GM12878 (cell line): ENCODE data around the gene DDX5. TPM values are rescaled to one million over a fixed set of nuclear protein-coding genes. Genes with fewer than 3 reads are reported as not detected.

Experiments
- ATAC-seq: fragments of 200-7000 bp; cut with Tn5 transposase; 3 replicates; pipeline ENCODE4 v1.9.1; 2020; ENCODE audit warnings: mild to moderate bottlenecking, moderate library complexity
- BruUV-seq: library from RNA; stranded (reverse); fragments of 400-500 nt; replicated peaks from 2 replicates; lab custom pipeline; 2021; lab: Mats Ljungman, UMichigan
- CTCF ChIA-PET: fragments of 300-600 bp; sonication (Branson Sonifier 250); formaldehyde crosslinking; extraction: SDS; loops from one replicate; lab custom pipeline; 2021; ENCODE audit warnings: inconsistent platforms; lab: Yijun Ruan, JAX
- POLR2A ChIA-PET: fragments of 350-600 bp; formaldehyde crosslinking; extraction: SDS; loops from one replicate; lab custom pipeline; 2021; ENCODE audit warnings: inconsistent platforms; lab: Charles Lee
- RAD21 ChIA-PET: fragments of 300-600 bp; sonication (Branson Sonifier 250); formaldehyde crosslinking; loops from one replicate; lab custom pipeline; 2023; ENCODE audit warnings: antibody characterized with exemption; ENCODE audit not compliant: unreplicated experiment; lab: Charles Lee
- SMC1A ChIA-PET: fragments of 300-600 bp; sonication (Branson Sonifier 250); formaldehyde crosslinking; loops from one replicate; lab custom pipeline; 2023; ENCODE audit not compliant: unreplicated experiment, uncharacterized antibody; lab: Charles Lee
- DNase-seq: peaks from one replicate; pipeline ENCODE4 v3.0.0-alpha.2; 2011; ENCODE audit warnings: low read depth, low spot score
- FAIRE-seq: peaks from 3 replicates; lab custom pipeline; 2011; peaks lifted over from hg19 to GRCh38; lab: Jason Lieb, UNC
- H2AFZ ChIP-seq: 2 replicates; pipeline ENCODE4 v1.6.0; 2011; ENCODE audit warnings: low read depth, low read length, control low read depth; ENCODE audit not compliant: control insufficient read depth
- H3K27ac ChIP-seq: 2 replicates; pipeline ENCODE4 v1.5.1; 2011; ENCODE audit warnings: control low read depth; ENCODE audit not compliant: control insufficient read depth, insufficient read depth
- H3K27me3 ChIP-seq, 2 experiments: replicated peaks in 1 of 2; 2 replicates each; pipeline versions ENCODE4 v1.6.0 to v1.6.1; 2011; ENCODE audit warnings: low read length in 1 of 2; ENCODE audit not compliant: control insufficient read depth in 2 of 2, insufficient read depth in 2 of 2
- H3K36me3 ChIP-seq, 2 experiments: 2 replicates each; pipeline ENCODE4 v1.5.1; 2011; ENCODE audit warnings: low read length in 1 of 2; ENCODE audit not compliant: control insufficient read depth in 2 of 2, insufficient read depth in 2 of 2
- H3K4me1 ChIP-seq: 2 replicates; pipeline ENCODE4 v1.6.1; 2011; ENCODE audit warnings: mild to moderate bottlenecking, low read length, moderate library complexity, mixed read lengths; ENCODE audit not compliant: control insufficient read depth, insufficient read depth
- H3K4me2 ChIP-seq: 2 replicates; pipeline ENCODE4 v1.6.0; 2011; ENCODE audit warnings: control low read depth; ENCODE audit not compliant: control insufficient read depth, insufficient read depth
- H3K4me3 ChIP-seq: fragments of 200-600 bp; sonication (generic); 2 replicates; pipeline ENCODE4 v1.5.1; 2016
- H3K79me2 ChIP-seq: 2 replicates; pipeline ENCODE4 v1.6.0; 2011; ENCODE audit warnings: low read length; ENCODE audit not compliant: control insufficient read depth, insufficient read depth
- H3K9ac ChIP-seq: 2 replicates; pipeline ENCODE4 v1.8.0; 2011; ENCODE audit warnings: low read length, control low read depth, mixed read lengths; ENCODE audit not compliant: control insufficient read depth, insufficient read depth
- H3K9me3 ChIP-seq: replicated peaks from 3 replicates; pipeline ENCODE4 v1.5.1; 2011; ENCODE audit warnings: mild to moderate bottlenecking, low read length; ENCODE audit not compliant: control insufficient read depth, insufficient read depth
- H4K20me1 ChIP-seq: 2 replicates; pipeline ENCODE4 v1.6.0; 2011; ENCODE audit not compliant: control insufficient read depth, insufficient read depth
- BCL3 ChIP-seq: IDR thresholded peaks from 2 replicates; pipeline ENCODE4 v1.6.1; 2011; ENCODE audit warnings: borderline replicate concordance, low read depth, mild to moderate bottlenecking, moderate library complexity, low read length; ENCODE audit not compliant: insufficient read depth, poor library complexity, severe bottlenecking
- CBX5 ChIP-seq: sonication (generic); IDR thresholded peaks from 2 replicates; pipeline ENCODE4 v1.6.1; 2016; ENCODE audit warnings: low read depth, moderate library complexity, mild to moderate bottlenecking, inconsistent platforms
- CHD2 ChIP-seq: IDR thresholded peaks from 2 replicates; pipeline ENCODE4 v1.6.1; 2011; ENCODE audit warnings: low read depth, low read length, improper control_type of control experiment, borderline replicate concordance
- CHD4 ChIP-seq: fragments of 200-600 bp; sonication (generic); IDR thresholded peaks from 2 replicates; pipeline ENCODE4 v1.6.1; 2016; ENCODE audit warnings: mild to moderate bottlenecking
- DPF2 ChIP-seq: fragments of 450-650 bp; IDR thresholded peaks from 2 replicates; pipeline ENCODE4 v1.6.1; 2017; ENCODE audit warnings: mild to moderate bottlenecking
- EP300 ChIP-seq, 2 experiments: fragments of 150-350 bp in 1 of 2; IDR thresholded peaks; 2 replicates each; pipeline ENCODE4 v1.6.1; 2011 to 2012; ENCODE audit warnings: low read depth in 2 of 2, low read length in 2 of 2, borderline replicate concordance in 1 of 2, improper control_type of control experiment in 1 of 2, inconsistent platforms in 1 of 2; ENCODE audit not compliant: control insufficient read depth in 1 of 2
- EZH2 ChIP-seq: IDR thresholded peaks from 2 replicates; pipeline ENCODE4 v1.6.1; 2012; ENCODE audit warnings: low read depth, mild to moderate bottlenecking, control low read depth, inconsistent platforms, low read length, borderline replicate concordance; ENCODE audit not compliant: control insufficient read depth
- FOXM1 ChIP-seq: IDR thresholded peaks from 2 replicates; pipeline ENCODE4 v1.6.1; 2012; ENCODE audit warnings: low read depth, mild to moderate bottlenecking, inconsistent platforms, low read length, moderate library complexity
- JUND ChIP-seq: IDR thresholded peaks from 2 replicates; pipeline ENCODE4 v1.6.1; 2012; ENCODE audit warnings: low read depth, mild to moderate bottlenecking, low read length, improper control_type of control experiment, moderate library complexity
- LARP7 ChIP-seq: fragments of 450-650 bp; IDR thresholded peaks from 2 replicates; pipeline ENCODE4 v1.6.1; 2017; ENCODE audit warnings: mild to moderate bottlenecking
- NFYB ChIP-seq: IDR thresholded peaks from 2 replicates; pipeline ENCODE4 v1.6.1; 2011; ENCODE audit warnings: low read depth, mild to moderate bottlenecking, low read length, improper control_type of control experiment, moderate library complexity; ENCODE audit not compliant: insufficient read depth
- NR2C2 ChIP-seq: IDR thresholded peaks from 2 replicates; pipeline ENCODE4 v1.6.1; 2011; ENCODE audit warnings: borderline replicate concordance, low read depth; ENCODE audit not compliant: control insufficient read depth, insufficient read length
- PKNOX1 ChIP-seq: fragments of 450-650 bp; IDR thresholded peaks from 2 replicates; pipeline ENCODE4 v1.6.1; 2016; ENCODE audit warnings: mild to moderate bottlenecking
- SP1 ChIP-seq: IDR thresholded peaks from one replicate; pipeline ENCODE4 v1.6.1; 2011; ENCODE audit warnings: low read depth, low read length
- SRF ChIP-seq, 2 experiments: IDR thresholded peaks; 2 replicates each; pipeline ENCODE4 v1.6.1; 2011; ENCODE audit warnings: low read depth in 2 of 2, low read length in 2 of 2, mild to moderate bottlenecking in 1 of 2, moderate library complexity in 1 of 2
- TARDBP ChIP-seq: IDR thresholded peaks from 2 replicates; pipeline ENCODE4 v1.6.1; 2016; ENCODE audit warnings: borderline replicate concordance
- WGBS: methylation state at CpG from one replicate; pipeline ENCODE4 v1.1.6; 2016; ENCODE audit warnings: low lambda C conversion rate; ENCODE audit not compliant: insufficient replicate concordance, insufficient coverage; ENCODE audit errors: missing lambda C conversion rate; 5-methylcytosine and 5-hydroxymethylcytosine counted together
- in situ Hi-C: fragments of 300-500 bp; cut with MboI; formaldehyde crosslinking; loops from 9 replicates; pipeline ENCODE4 v1.14.3; 2018; ENCODE audit warnings: mixed read lengths
- intact Hi-C: fragments of 100-400 bp; cut with micrococcal nuclease; formaldehyde crosslinking; loops from one replicate; pipeline ENCODE4 v1.14.2; 2022; ENCODE audit not compliant: unreplicated experiment
- polyA plus RNA-seq, 11 experiments: library from polyadenylated mRNA; depleted of rRNA in 4 of 11; unstranded in 6 of 11; stranded (reverse) in 5 of 11; fragments of >200 nt; fragmentation: Nextera tagmentation in 4 of 11; fragmentation: Illumina TruSeq in 1 of 11; extraction: Ambion mirVana in 4 of 11; extraction: Trizol in 1 of 11; gene quantifications; 1 replicate in 1 of 11; 2 replicates in 10 of 11; pipeline versions ENCODE4 v1.2.1 to v1.2.3, GENCODE V29; 2011 to 2016; ENCODE audit warnings: inconsistent platforms in 2 of 11, missing spikeins in 2 of 11, low read depth in 1 of 11
- total RNA-seq, 4 experiments: library from RNA; depleted of rRNA in 3 of 4; stranded (reverse); fragments of >200 nt in 3 of 4; fragmentation: Illumina TruSeq in 1 of 4; extraction: Trizol in 1 of 4; gene quantifications; 2 replicates each; pipeline versions ENCODE4 v1.2.1 to v1.2.3, GENCODE V29; 2013 to 2021
- TF ChIP-seq, protein P1 (sequence below): fragments of 450-650 bp; IDR thresholded peaks from 2 replicates; pipeline ENCODE4 v1.6.1; 2017; ENCODE audit warnings: low read depth, mild to moderate bottlenecking, moderate library complexity
- TF ChIP-seq, protein P2 (sequence below): fragments of 450-650 bp; IDR thresholded peaks from 2 replicates; pipeline ENCODE4 v1.6.1; 2017; ENCODE audit warnings: antibody characterized with exemption, mild to moderate bottlenecking, moderate library complexity

Gene DDX5
- total and polyA plus RNA-seq, 10 of the 15 experiments (the other 5 are each of a cell fraction or from before 2014, with no cell fraction given) = 257 to 1,423 (median 719) TPM

GRCh38 chr17:64470625-64471024, 35.5 kb downstream of the DDX5 start:
- in situ Hi-C loops = no loop called here
- Histone ChIP-seq H3K9ac (no peak overlapping the region), H3K27ac (no peak overlapping the region), H3K79me2 (no peaks in the 10 kb centered on the region), H3K27me3 (no peaks in the 10 kb centered on the region), H4K20me1 (no peaks in the 10 kb centered on the region), H3K4me2 (no peak overlapping the region), H3K9me3 (no peaks in the 10 kb centered on the region), H3K4me1 (no peaks in the 10 kb centered on the region), H2AFZ (no peak overlapping the region), H3K36me3 (no peaks in the 10 kb centered on the region), H3K4me3 (no peak overlapping the region)
- POLR2A ChIA-PET = no interaction called here
- TF ChIP-seq SP1 = no peak
- TF ChIP-seq EP300 (IDR thresholded peaks at IDR 0.05; ENCODE audit: borderline replicate concordance in 1 of 2, control insufficient read depth in 1 of 2, low read depth in 2 of 2, low read length in 2 of 2) = no peak
- no peak for TF ChIP-seq SRF (IDR thresholded peaks at IDR 0.05; ENCODE audit: low read depth in 2 of 2, low read length in 2 of 2)
- no peak for TF ChIP-seq BCL3
- TF ChIP-seq JUND = no peak
- TF ChIP-seq CHD4 = no peak
- TF ChIP-seq FOXM1 = no peak
- TF ChIP-seq DPF2 = no peak
- TF ChIP-seq, protein P1, sequence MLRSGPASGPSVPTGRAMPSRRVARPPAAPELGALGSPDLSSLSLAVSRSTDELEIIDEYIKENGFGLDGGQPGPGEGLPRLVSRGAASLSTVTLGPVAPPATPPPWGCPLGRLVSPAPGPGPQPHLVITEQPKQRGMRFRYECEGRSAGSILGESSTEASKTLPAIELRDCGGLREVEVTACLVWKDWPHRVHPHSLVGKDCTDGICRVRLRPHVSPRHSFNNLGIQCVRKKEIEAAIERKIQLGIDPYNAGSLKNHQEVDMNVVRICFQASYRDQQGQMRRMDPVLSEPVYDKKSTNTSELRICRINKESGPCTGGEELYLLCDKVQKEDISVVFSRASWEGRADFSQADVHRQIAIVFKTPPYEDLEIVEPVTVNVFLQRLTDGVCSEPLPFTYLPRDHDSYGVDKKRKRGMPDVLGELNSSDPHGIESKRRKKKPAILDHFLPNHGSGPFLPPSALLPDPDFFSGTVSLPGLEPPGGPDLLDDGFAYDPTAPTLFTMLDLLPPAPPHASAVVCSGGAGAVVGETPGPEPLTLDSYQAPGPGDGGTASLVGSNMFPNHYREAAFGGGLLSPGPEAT = no peak
- no peak for TF ChIP-seq NFYB
- no peak for TF ChIP-seq LARP7
- no peak for TF ChIP-seq PKNOX1
- TF ChIP-seq NR2C2 = no peak
- TF ChIP-seq, protein P2, sequence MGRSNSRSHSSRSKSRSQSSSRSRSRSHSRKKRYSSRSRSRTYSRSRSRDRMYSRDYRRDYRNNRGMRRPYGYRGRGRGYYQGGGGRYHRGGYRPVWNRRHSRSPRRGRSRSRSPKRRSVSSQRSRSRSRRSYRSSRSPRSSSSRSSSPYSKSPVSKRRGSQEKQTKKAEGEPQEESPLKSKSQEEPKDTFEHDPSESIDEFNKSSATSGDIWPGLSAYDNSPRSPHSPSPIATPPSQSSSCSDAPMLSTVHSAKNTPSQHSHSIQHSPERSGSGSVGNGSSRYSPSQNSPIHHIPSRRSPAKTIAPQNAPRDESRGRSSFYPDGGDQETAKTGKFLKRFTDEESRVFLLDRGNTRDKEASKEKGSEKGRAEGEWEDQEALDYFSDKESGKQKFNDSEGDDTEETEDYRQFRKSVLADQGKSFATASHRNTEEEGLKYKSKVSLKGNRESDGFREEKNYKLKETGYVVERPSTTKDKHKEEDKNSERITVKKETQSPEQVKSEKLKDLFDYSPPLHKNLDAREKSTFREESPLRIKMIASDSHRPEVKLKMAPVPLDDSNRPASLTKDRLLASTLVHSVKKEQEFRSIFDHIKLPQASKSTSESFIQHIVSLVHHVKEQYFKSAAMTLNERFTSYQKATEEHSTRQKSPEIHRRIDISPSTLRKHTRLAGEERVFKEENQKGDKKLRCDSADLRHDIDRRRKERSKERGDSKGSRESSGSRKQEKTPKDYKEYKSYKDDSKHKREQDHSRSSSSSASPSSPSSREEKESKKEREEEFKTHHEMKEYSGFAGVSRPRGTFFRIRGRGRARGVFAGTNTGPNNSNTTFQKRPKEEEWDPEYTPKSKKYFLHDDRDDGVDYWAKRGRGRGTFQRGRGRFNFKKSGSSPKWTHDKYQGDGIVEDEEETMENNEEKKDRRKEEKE = no peak
- no peak for TF ChIP-seq TARDBP
- no peak for TF ChIP-seq EZH2
- no peak for TF ChIP-seq CHD2
- no peak for TF ChIP-seq CBX5
- no TSS peak for BruUV-seq
- CTCF ChIA-PET = interaction anchor here (1.0 kb wide), 1 partner anchor 49 kb away, joined by 4 read pairs; no protein-coding TSS in a partner anchor
- RAD21 ChIA-PET = no interaction called here
- no peak for ATAC-seq
- no peak for FAIRE-seq
- no peak for DNase-seq
- intact Hi-C loops = no loop called here
- SMC1A ChIA-PET = interaction anchor here (0.6 to 0.9 kb wide), 2 partner anchors 10 to 48 kb away, joined by 3 read pairs; no protein-coding TSS in a partner anchor
- 48% methylated on average over 4 of the region's 4 CpGs for WGBS
